KOPT-K1 (cell line): ENCODE results near the gene NFKBIZ.
"Not testable (repeated sequence)": the region's sequence is repeated elsewhere in the genome, so short reads cannot be mapped to it uniquely, and the experiment has no call there.

Experiments
- H3K27ac ChIP-seq: fragments of 200-600 bp; sonication (generic); 2 replicates; pipeline ENCODE4 v1.5.1; 2016; ENCODE audit warnings: antibody characterized with exemption, mild to moderate bottlenecking, low read depth, low read length; ENCODE audit not compliant: poor library complexity, severe bottlenecking
- H3K36me3 ChIP-seq: fragments of 200-600 bp; sonication (generic); 2 replicates; pipeline ENCODE4 v1.5.1; 2017; ENCODE audit warnings: antibody characterized with exemption, mild to moderate bottlenecking, low read length, moderate library complexity; ENCODE audit not compliant: insufficient read depth
- H3K9me3 ChIP-seq: fragments of 200-600 bp; sonication (generic); 2 replicates; pipeline ENCODE4 v1.5.1; 2017; ENCODE audit warnings: antibody characterized with exemption, low read length, mild to moderate bottlenecking; ENCODE audit not compliant: insufficient read depth, poor library complexity, severe bottlenecking

NFKBIZ gene

GRCh38 chr3:101867511-101867910 is 18.2 kb downstream of the NFKBIZ start:
- Histone ChIP-seq H3K27ac (no peak overlapping the region), H3K36me3 (no peaks in the 10 kb centered on the region), H3K9me3 (no peaks in the 10 kb centered on the region)

GRCh38 chr3:101867996-101868395 is 18.7 kb downstream of the NFKBIZ start:
- Histone ChIP-seq H3K9me3 (no peaks in the 10 kb centered on the region), H3K27ac (no peak overlapping the region), H3K36me3 (no peaks in the 10 kb centered on the region)

GRCh38 chr3:101868534-101869464 is 19.5 kb downstream of the NFKBIZ start:
- H3K27ac ChIP-seq: no peak overlapping the region
- no peaks in the 10 kb centered on the region for H3K36me3 ChIP-seq
- H3K9me3 ChIP-seq: no peaks in the 10 kb centered on the region

- Histone ChIP-seq H3K9me3 (no peaks in the 10 kb centered on the region), H3K36me3 (no peaks in the 10 kb centered on the region), H3K27ac (no peak overlapping the region)
Observed at GRCh38 chr3:101870138-101870537, 20.8 kb downstream of the NFKBIZ start.

GRCh38 chr3:101873619-101874018 is 24.3 kb downstream of the NFKBIZ start:
- Histone ChIP-seq H3K36me3 (no peaks in the 10 kb centered on the region), H3K9me3 (no peaks in the 10 kb centered on the region), H3K27ac (no peak overlapping the region)

GRCh38 chr3:101876142-101876541 is 26.8 kb downstream of the NFKBIZ start:
- H3K36me3 ChIP-seq: no peaks in the 10 kb centered on the region
- H3K27ac ChIP-seq: no peak overlapping the region
- H3K9me3 ChIP-seq: no peaks in the 10 kb centered on the region

GRCh38 chr3:101878589-101878988 is 29.3 kb downstream of the NFKBIZ start:
- no peaks in the 10 kb centered on the region for H3K9me3 ChIP-seq
- H3K36me3 ChIP-seq: no peaks in the 10 kb centered on the region
- H3K27ac ChIP-seq: no peak overlapping the region

GRCh38 chr3:101879102-101879501 is 29.8 kb downstream of the NFKBIZ start:
- no peak overlapping the region for H3K27ac ChIP-seq
- no peaks in the 10 kb centered on the region for H3K9me3 ChIP-seq
- no peaks in the 10 kb centered on the region for H3K36me3 ChIP-seq

- Histone ChIP-seq H3K36me3 (no peaks in the 10 kb centered on the region), H3K9me3 (no peaks in the 10 kb centered on the region), H3K27ac (no peak overlapping the region)
Observed at GRCh38 chr3:101879623-101880284, 30.4 kb downstream of the NFKBIZ start.

- H3K36me3 ChIP-seq: no peaks in the 10 kb centered on the region
Observed at GRCh38 chr3:101884776-101885175, 35.5 kb downstream of the NFKBIZ start.

GRCh38 chr3:101885584-101885983 is 36.3 kb downstream of the NFKBIZ start:
- H3K9me3 ChIP-seq, H3K27ac ChIP-seq, H3K36me3 ChIP-seq: not testable (repeated sequence)

More at GRCh38 chr3:101884776-101885175, 35.5 kb downstream of the NFKBIZ start:
- no peak overlapping the region for H3K27ac ChIP-seq
- H3K9me3 ChIP-seq: no peaks in the 10 kb centered on the region

GRCh38 chr3:101886626-101887025 is 37.3 kb downstream of the NFKBIZ start:
- Histone ChIP-seq H3K36me3 (no peaks in the 10 kb centered on the region), H3K27ac (no peak overlapping the region), H3K9me3 (no peaks in the 10 kb centered on the region)

- no peak overlapping the region for H3K27ac ChIP-seq
- no peaks in the 10 kb centered on the region for H3K36me3 ChIP-seq
- H3K9me3 ChIP-seq: no peaks in the 10 kb centered on the region
Observed at GRCh38 chr3:101888653-101889052, 39.3 kb downstream of the NFKBIZ start.

- H3K36me3 ChIP-seq: no peaks in the 10 kb centered on the region
- H3K9me3 ChIP-seq: no peaks in the 10 kb centered on the region
- no peak overlapping the region for H3K27ac ChIP-seq
Observed at GRCh38 chr3:101890716-101891115, 41.4 kb downstream of the NFKBIZ start.

GRCh38 chr3:101892648-101893047 is 43.3 kb downstream of the NFKBIZ start:
- Histone ChIP-seq H3K27ac (no peak overlapping the region), H3K36me3 (no peaks in the 10 kb centered on the region), H3K9me3 (no peaks in the 10 kb centered on the region)
